GM18867 (cell line): ENCODE results near the gene MARS1.
"Not testable (repeated sequence)": the region's sequence is repeated elsewhere in the genome, so short reads cannot be mapped to it uniquely, and the experiment has no call there.

Experiments used
- ATAC-seq: cut with Tn5 transposase; IDR thresholded peaks from one replicate; pipeline ENCODE4 v1.9.1; 2021; ENCODE audit warnings: mild to moderate bottlenecking, moderate library complexity; ENCODE audit not compliant: unreplicated experiment

MARS1 gene

DNA sequence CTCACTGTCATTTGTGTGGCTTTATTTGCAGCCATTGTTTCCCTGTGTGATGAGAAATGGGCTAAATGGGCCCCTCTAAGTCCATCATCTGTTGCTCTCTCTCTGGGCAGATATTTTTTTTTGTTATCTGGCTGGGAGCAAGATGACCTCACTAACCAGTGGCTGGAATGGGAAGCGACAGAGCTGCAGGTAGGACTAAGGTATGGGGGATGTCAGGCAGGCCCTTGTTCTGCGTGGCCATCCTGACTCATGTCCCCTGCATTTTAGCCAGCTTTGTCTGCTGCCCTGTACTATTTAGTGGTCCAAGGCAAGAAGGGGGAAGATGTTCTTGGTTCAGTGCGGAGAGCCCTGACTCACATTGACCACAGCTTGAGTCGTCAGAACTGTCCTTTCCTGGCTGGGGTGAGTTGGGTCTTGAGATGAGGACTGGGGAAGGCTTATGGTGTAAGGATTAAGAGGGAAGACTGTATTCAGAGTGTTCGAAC is 1.3 kb downstream of the MARS1 start:
- no peak for ATAC-seq

DNA sequence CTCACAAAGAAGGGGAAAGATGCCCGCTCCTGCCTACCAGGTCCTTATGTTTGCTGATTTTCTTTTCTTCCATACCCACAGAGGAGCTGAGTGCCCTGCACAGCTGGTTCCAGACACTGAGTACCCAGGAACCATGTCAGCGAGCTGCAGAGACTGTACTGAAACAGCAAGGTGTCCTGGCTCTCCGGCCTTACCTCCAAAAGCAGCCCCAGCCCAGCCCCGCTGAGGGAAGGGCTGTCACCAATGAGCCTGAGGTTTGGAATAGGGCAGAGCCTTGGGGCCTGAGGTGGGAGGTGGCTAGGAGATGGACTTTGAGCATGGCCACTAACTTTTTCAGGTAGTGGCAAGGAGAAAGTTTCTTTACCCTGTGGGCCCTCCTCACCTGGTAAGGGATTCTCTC is 2.3 kb downstream of the MARS1 start:
- ATAC-seq: no peak

DNA sequence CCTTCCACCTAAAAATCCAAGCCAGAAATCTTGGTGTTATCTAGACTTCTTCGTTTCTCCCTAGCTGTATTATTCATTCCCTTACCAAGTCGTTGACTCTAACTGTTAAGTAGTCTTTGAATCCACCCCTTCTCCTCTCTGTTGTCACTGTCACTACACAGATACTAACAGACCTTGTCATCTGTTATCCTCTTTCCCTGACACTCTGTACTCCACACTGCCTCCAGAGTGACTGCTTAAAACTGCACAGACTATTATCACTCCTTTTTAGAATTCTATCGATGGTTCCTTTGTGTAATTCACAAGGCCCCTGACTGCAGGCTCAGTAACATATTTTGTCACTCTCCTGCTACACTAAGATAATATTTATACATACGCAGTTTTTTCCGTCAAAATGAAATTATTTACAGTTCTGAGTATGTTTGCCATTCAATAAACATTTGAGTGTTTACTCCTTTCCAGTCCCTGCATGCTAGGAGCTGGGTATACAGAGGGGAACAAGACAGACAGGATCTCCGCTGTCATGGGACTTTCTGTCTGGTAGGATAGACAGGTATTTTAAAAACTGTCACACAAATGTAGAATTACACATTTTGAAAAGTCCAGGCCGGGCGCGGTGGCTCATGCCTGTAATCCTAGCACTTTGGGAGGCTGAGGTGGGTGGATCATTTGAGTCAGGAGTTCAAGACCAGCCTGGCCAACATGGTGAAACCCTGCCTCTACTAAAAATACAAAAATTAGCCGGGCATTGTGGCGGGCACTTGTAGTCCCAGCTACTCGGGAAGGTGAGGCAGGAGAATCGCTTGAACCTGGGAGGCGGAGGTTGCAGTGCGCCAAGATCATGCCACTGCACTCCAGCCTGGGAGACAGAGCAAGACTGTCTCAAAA is 3.8 kb downstream of the MARS1 start:
- no peak for ATAC-seq

DNA sequence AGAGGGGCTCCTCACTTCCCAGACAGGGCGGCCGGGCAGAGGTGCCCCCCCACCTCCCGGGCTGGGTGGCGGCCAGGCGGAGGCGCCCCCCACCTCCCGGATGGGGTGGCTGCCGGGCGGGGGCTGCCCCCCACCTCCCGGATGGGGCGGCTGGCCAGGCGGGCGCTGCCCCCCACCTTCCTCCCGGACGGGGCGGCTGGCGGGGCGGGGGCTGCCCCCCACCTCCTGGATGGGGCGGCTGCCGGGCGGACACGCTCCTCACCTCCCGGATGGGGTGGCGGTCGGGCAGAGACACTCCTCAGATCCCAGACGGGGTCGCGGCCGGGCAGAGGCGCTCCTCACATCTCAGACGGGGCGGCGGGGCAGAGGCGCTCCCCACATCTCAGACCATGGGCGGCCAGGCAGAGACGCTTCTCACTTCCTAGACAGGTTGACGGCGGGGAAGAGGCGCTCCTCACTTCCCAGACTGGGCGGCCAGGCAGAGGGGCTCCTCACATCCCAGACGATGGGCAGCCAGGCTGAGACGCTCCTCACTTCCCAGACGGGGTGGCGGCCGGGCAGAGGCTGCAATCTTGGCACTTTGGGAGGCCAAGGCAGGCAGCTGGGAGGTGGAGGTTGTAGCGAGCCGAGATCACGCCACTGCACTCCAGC is 7.3 kb downstream of the MARS1 start:
- ATAC-seq: not testable (repeated sequence)

DNA sequence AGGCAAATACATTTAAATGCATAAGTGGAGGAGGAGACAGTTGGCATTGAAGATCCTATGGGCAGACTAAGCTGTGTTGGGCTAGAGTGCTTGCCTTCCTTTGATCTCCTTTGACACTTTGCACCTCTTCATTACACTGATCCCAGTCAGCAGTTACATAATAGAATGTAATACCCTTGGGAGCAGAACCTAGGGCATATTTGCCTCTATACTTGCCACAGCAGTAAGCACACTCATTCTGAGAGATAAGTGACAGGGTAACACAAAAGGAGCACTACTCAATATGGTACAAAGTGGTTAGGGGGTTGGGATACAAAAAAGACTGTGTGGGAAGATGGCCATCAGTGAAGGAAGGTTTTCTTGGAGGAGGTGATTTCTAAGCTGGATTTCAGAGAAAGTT is 9.0 kb downstream of the MARS1 start:
- ATAC-seq: no peak

DNA sequence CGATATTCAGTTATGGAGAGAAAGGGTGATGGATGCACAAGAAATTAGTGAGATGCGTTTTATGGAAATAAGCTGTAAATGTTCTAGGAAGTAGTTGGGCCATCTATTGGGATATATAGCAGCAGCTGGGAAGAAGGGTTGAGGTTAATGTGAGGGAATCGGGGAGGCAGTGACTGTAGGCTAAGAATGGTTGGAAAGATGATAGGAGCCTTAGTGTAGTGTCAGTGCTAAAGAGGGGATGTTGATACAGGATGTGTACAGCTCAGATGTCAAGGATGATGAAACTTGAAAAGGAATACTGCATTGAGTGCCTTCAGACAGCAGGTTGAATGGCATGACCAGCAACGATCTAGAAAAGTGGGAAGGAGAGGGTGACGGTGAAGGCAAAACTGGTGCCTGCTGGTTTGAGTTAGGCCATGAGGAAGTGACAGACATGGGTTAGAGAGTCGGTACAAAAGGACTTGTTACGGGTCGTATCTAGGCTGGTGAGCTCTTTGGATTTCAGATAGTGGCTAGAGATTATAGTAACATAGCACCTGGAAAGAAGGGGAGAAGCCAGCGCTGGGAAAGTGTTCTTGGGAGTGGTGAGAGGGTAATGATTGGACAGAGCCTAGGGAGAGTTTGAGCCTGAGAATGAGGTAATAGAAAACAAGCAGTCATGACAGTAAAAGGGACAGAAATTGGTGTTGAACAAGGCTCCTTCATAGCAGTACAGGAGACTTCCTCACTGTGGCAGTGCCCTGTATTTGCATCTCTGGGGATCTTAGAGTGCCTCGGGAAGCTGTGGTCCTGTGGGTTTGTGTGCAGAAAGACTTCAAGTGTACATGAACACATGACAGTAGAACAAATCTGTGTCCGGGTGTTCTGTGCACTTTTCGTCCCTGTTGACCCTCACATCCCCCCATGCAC is 9.6 kb downstream of the MARS1 start:
- no peak for ATAC-seq

DNA sequence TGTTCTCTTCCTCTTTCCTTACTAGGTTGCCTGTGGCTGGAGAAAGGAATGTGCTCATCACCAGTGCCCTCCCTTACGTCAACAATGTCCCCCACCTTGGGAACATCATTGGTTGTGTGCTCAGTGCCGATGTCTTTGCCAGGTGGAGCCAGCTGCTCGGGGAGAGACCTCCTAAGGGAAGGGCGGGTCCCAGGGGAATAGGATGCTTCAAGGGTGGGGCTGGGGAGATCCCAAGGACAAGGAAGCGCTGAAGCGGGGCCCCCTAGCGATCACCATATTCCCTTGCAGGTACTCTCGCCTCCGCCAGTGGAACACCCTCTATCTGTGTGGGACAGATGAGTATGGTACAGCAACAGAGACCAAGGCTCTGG is 10.2 kb downstream of the MARS1 start:
- no peak for ATAC-seq

DNA sequence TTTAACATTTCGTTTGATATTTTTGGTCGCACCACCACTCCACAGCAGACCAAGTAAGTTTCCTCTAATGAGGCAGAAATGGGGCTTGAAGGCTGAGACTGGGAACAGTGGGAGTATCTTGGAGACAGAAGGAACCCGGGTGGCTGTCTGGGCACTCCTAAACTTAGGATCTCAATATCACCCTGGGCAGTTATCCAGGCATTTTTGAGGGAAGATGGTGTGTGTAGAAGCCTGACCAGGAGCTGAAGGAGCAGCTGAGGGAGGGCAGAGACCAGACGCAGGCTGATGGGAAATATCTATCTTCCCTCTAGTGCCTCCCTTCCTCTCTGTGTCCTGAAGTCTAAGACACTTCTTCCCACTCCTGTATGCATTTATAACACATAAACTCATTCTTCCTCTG is 10.7 kb downstream of the MARS1 start:
- no peak for ATAC-seq

DNA sequence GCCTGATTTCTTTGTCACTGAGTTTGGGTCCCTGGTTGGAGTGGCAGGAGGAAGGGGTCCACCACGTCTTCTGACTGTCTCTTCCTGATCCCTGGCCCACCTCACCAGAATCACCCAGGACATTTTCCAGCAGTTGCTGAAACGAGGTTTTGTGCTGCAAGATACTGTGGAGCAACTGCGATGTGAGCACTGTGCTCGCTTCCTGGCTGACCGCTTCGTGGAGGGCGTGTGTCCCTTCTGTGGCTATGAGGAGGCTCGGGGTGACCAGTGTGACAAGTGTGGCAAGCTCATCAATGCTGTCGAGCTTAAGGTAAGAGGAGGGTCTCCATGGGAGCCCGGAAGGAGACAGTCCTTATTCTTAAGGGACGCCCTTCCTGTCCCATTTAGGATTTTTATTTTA is 12.3 kb downstream of the MARS1 start:
- no peak for ATAC-seq

DNA sequence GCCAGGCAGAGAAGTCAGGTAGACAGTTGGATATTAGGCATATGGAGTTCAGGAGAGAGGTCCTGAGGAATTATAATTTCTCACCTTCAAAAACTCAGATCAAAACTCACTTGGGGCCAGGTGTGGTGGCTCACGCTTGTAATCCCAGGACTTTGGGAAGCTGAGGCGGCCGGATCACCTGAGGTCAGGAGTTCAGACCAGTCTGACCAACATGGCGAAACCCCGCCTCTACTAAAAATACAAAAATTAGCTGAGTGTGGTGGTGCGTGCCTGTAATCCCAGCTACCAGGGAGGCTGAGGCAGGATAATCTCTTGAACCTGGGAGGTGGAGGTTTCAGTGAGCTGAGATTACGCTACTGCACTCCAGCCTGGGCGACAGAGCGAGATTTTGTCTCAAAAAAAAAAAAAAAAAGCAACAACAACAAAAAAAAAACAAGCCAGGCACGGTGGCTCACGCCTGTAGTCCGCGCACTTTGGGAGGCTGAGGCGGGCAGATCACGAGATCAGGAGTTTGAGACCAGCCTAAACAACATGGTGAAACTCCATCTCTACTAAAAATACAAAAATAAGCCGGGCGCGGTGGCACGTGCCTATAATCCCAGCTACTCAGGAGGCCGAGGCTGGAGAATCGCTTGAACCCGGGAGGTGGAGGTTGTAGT is 14.6 kb downstream of the MARS1 start:
- not testable (repeated sequence) for ATAC-seq

DNA sequence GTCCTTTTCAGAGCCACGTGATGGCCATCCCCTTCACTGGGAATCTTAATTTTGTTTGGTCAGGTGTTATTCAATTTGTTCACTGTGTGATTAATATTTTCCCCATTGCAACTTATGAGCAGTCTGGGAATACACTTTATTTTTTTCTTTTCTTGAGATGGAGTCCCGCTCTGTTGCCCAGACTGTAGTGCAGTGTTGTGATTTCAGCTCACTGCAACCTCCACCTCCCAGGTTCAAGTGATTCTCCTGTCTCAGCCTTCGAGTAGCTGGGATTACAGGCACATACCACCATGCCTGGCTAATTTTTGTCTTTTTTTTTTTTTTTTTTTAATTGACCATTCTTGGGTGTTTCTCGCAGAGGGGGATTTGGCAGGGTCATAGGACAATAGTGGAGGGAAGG is 18.7 kb downstream of the MARS1 start:
- ATAC-seq: not testable (repeated sequence)

DNA sequence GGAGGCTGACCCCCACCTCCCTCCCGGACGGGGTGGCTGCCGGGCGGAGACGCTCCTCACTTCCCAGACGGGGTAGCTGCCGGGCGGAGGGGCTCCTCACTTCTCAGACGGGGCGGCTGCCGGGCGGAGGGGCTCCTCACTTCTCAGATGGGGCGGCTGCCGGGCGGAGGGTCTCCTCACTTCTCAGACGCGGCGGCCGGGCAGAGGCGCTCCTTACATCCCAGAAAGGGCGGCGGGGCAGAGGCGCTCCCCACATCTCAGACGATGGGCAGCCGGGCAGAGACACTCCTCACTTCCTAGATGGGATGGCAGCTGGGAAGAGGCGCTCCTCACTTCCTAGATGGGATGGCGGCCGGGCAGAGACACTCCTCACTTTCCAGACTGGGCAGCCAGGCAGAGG is 19.9 kb downstream of the MARS1 start:
- not testable (repeated sequence) for ATAC-seq

DNA sequence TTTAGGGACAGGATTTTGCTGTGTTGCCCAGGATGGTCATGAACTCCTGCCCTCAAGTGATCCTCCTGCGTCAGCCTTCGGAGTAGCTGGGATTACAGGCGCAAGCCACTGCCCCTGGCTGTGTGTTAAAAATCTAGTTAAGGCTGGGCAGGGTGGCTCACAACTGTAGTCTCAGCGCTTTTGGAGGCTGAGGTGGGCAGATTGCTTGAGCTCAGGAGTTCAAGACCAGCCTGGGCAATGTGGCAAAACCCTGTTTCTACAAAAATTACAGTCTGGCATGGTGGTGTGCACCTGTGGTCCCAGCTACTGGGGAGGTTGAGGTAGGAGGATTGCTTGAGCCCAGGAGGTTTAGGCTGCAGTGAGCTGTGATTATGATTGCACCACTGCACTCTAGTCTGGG is 23.3 kb downstream of the MARS1 start:
- no peak for ATAC-seq

DNA sequence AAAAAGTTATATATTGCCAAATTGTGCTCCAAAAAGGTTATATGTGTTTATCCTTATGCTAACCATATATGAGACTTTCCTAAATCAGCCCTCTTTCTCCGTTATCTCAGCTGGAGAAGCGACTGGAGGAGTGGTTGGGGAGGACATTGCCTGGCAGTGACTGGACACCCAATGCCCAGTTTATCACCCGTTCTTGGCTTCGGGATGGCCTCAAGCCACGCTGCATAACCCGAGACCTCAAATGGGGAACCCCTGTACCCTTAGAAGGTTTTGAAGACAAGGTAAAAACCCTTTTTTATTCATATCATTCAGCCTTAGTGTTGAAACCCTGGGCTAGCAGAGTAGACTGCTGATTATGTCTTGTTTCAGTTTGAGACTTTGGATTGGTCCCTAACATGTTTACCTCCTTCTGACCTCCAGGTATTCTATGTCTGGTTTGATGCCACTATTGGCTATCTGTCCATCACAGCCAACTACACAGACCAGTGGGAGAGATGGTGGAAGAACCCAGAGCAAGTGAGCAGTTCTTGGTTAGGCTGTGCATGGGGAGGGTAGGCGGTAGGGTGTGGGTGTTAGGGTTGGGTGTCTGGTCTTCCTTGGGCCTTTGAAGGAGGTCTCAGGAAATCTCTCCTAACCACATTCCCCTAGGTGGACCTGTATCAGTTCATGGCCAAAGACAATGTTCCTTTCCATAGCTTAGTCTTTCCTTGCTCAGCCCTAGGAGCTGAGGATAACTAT is 23.9 kb downstream of the MARS1 start:
- ATAC-seq: no peak

DNA sequence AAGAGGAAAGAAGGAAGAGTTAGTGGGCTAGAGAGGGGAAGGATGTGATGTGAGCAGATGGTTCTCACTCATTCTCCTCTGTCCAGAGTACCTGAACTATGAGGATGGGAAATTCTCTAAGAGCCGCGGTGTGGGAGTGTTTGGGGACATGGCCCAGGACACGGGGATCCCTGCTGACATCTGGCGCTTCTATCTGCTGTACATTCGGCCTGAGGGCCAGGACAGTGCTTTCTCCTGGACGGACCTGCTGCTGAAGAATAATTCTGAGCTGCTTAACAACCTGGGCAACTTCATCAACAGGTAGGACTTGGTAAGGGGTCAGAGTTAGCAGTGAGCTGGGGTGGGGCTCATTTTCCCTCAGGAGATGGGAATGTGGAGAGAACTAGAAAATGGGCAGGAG is 24.8 kb downstream of the MARS1 start:
- no peak for ATAC-seq

DNA sequence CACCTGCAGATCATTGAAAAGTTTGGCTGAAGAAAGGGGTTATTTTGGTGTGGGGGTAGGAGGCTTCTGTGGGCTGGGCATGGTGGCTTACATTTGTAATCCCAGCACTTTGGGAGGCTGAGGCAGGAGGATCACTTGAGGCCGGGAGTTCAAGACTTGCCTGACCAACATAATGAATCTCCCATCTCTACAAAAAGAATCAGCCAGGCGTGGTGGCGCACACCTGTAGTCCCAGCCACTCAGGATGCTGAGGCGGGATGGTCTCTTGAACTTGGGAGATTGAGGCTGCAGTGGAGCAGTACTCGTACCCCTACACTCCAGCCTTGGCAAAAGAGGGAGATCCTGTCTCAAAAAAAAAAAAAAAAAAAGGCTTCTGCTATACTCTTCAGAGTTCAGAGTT is 25.4 kb downstream of the MARS1 start:
- ATAC-seq: no peak

DNA sequence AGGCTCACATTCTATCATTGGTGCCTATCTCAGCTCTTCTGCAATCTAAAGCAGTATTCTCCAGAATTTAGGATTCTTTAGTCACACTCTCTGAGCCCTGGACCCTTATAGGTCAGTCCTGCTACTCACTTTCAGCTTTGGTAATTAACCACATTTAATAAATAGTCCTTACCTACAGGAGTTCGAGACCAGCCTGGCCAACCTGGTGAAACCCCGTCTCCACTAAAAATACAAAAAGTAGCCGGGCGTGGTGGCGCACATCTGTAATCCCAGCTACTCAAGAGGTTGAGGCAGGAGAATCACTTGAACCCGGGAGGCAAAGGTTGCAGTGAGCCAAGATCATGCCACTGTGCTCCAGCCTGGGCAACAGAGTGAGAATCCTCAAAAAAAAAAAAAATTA is 25.8 kb downstream of the MARS1 start:
- not testable (repeated sequence) for ATAC-seq

DNA sequence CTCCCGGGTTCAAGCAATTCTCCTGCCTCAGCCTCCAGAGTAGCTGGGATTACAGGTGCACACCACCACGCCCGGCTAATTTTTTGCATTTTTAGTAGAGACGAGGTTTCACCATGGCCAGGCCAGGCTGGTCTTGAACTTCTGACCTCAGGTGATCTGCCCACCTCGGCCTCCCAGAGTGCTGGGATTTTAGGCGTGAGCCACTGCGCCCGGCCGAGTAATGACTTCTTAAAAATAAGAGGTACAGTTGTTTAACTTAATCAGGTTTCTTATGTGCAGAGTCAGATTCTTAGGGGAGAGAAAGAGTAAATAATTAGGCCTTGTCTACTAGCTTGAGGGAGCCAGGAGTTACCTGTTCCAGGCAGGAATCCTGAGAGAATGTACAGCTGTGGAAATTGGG is 26.4 kb downstream of the MARS1 start:
- not testable (repeated sequence) for ATAC-seq

DNA sequence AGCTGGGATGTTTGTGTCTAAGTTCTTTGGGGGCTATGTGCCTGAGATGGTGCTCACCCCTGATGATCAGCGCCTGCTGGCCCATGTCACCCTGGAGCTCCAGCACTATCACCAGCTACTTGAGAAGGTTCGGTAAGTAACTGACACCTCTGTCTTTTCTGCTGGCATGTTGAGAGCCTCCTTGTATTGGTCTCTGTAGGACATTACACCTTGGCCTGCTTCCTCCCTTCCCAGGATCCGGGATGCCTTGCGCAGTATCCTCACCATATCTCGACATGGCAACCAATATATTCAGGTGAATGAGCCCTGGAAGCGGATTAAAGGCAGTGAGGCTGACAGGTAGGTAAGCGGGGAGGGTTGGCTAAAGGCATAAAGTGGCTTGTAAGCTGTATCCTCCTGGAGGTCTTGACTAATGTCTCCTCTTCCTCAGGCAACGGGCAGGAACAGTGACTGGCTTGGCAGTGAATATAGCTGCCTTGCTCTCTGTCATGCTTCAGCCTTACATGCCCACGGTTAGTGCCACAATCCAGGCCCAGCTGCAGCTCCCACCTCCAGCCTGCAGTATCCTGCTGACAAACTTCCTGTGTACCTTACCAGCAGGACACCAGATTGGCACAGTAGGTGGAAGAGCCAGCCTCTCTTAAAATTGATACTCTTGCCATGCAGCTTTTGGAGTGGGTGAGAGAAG is 27.0 kb downstream of the MARS1 start:
- ATAC-seq: no peak
